Mesendoderm (in vitro differentiated cells): ENCODE measurements around the gene MIB2.

ENCODE experiments used
- DNase-seq: peaks from one replicate; pipeline ENCODE4 v3.0.0; 2013
- H2AK5ac ChIP-seq: 2 replicates; pipeline ENCODE4 v1.6.1; 2013; ENCODE audit warnings: low read length, inconsistent platforms
- H2BK120ac ChIP-seq: 2 replicates; pipeline ENCODE4 v1.6.1; 2013; ENCODE audit warnings: low read depth, mild to moderate bottlenecking, low read length, moderate library complexity, mixed read lengths
- H2BK15ac ChIP-seq: replicated peaks from 2 replicates; pipeline ENCODE4 v1.6.1; 2013; ENCODE audit warnings: low read depth, mild to moderate bottlenecking, moderate library complexity
- H2BK5ac ChIP-seq: 2 replicates; pipeline ENCODE4 v1.6.1; 2013; ENCODE audit warnings: low read length, inconsistent platforms
- H3K18ac ChIP-seq: 2 replicates; pipeline ENCODE4 v1.6.1; 2013; ENCODE audit warnings: mild to moderate bottlenecking, low read length, mixed read lengths
- H3K23ac ChIP-seq: one replicate; pipeline ENCODE4 v1.6.1; 2013; ENCODE audit warnings: low read length
- H3K27ac ChIP-seq: 2 replicates; pipeline ENCODE4 v1.5.1; 2013; ENCODE audit warnings: low read depth, mild to moderate bottlenecking, inconsistent platforms, low read length, moderate library complexity
- H3K27me3 ChIP-seq: 2 replicates; pipeline ENCODE4 v1.6.1; 2013; ENCODE audit warnings: low read length, control low read depth, mild to moderate bottlenecking, inconsistent platforms; ENCODE audit not compliant: insufficient read depth, poor library complexity
- H3K36me3 ChIP-seq: 2 replicates; pipeline ENCODE4 v1.6.1; 2013; ENCODE audit warnings: low read length, inconsistent platforms; ENCODE audit not compliant: control insufficient read depth, insufficient read depth
- H3K4ac ChIP-seq: one replicate; pipeline ENCODE4 v1.6.1; 2013; ENCODE audit warnings: low read depth, mild to moderate bottlenecking, low read length, moderate library complexity
- H3K4me1 ChIP-seq: 2 replicates; pipeline ENCODE4 v1.6.1; 2013; ENCODE audit warnings: low read depth, low read length, inconsistent platforms; ENCODE audit not compliant: control insufficient read depth
- H3K4me2 ChIP-seq: 2 replicates; pipeline ENCODE4 v1.6.1; 2013; ENCODE audit warnings: low read length
- H3K4me3 ChIP-seq: 2 replicates; pipeline ENCODE4 v1.5.1; 2013; ENCODE audit warnings: mild to moderate bottlenecking, low read length
- H3K56ac ChIP-seq: one replicate; pipeline ENCODE4 v1.6.1; 2013; ENCODE audit warnings: low read length
- H3K79me1 ChIP-seq: 2 replicates; pipeline ENCODE4 v1.6.1; 2013; ENCODE audit warnings: low read length, inconsistent platforms
- H3K79me2 ChIP-seq: 2 replicates; pipeline ENCODE4 v1.6.1; 2013; ENCODE audit warnings: mild to moderate bottlenecking, low read length; ENCODE audit not compliant: control insufficient read depth, insufficient read depth
- H3K9ac ChIP-seq: 2 replicates; pipeline ENCODE4 v1.6.1; 2013; ENCODE audit warnings: low read length, inconsistent platforms
- H4K5ac ChIP-seq: one replicate; pipeline ENCODE4 v1.6.1; 2013; ENCODE audit warnings: low read length
- H4K8ac ChIP-seq: one replicate; pipeline ENCODE4 v1.6.1; 2013; ENCODE audit warnings: low read depth, mild to moderate bottlenecking, control low read depth, low read length, moderate library complexity
- WGBS: extraction: QIAGEN DNeasy Blood & Tissue Kit; methylation state at CpG from one replicate; pipeline ENCODE4 v1.1.7; 2013; ENCODE audit warnings: low lambda C conversion rate, missing lambda C conversion rate; ENCODE audit not compliant: insufficient coverage; ENCODE audit errors: extremely low coverage; 5-methylcytosine and 5-hydroxymethylcytosine counted together

The MIB2 gene

DNA sequence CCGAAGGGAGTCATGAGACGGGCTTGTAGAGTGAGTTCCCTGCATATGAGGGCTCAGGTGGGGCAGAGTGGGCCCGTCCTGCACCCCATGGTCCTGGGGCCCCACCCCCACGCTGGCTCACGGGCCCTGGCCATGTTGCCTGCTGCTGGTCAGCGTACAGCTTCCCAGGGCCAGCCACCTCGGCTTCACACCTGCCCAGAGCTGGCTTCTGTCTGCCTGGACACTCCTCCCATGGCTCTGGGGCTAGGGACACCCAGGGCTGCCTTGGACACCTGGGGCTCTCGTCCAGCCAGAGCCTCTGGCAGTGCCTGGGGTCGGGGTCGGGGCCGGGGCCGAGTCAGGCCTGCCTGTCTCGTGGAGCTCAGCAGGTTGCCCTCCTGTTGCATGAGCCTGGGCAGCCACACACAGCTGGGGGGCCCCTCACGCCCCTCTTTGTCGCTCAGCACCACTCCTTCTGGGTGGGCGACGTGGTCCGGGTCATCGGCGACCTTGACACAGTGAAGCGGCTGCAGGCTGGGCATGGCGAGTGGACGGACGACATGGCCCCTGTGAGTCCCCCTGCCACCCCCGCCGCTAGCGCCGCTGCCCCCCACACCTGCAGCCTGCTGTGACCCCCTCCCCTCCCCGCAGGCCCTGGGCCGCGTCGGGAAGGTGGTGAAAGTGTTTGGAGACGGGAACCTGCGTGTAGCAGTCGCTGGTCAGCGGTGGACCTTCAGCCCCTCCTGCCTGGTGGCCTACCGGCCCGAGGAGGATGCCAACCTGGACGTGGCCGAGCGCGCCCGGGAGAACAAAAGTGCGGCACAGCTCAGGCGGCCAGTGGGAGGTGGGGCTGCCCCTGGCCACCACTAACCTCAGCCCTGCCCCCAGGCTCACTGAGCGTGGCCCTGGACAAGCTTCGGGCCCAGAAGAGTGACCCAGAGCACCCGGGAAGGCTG is 11.2 kb downstream of the MIB2 start:
- Histone ChIP-seq H3K36me3 (no peaks in the 10 kb centered on the region), H2BK120ac (no peak overlapping the region), H2BK5ac (no peak overlapping the region), H4K5ac (no peak overlapping the region), H3K4me3 (no peak overlapping the region), H3K27me3 (peaks cover 2% of the 10 kb centered on the region), H3K23ac (no peak overlapping the region), H3K79me1 (no peaks in the 10 kb centered on the region), H3K18ac (no peak overlapping the region), H2BK15ac (no peak overlapping the region), H2AK5ac (no peak overlapping the region), H3K56ac (no peak overlapping the region), H3K27ac (no peak overlapping the region), H3K4ac (no peak overlapping the region), H3K79me2 (no peaks in the 10 kb centered on the region), H3K4me2 (no peak overlapping the region), H3K4me1 (no peaks in the 10 kb centered on the region), H4K8ac (no peak overlapping the region), H3K9ac (no peak overlapping the region)
- WGBS: no CpG with 5 or more reads among the region's 48 CpGs
- DNase-seq: no peak

DNA sequence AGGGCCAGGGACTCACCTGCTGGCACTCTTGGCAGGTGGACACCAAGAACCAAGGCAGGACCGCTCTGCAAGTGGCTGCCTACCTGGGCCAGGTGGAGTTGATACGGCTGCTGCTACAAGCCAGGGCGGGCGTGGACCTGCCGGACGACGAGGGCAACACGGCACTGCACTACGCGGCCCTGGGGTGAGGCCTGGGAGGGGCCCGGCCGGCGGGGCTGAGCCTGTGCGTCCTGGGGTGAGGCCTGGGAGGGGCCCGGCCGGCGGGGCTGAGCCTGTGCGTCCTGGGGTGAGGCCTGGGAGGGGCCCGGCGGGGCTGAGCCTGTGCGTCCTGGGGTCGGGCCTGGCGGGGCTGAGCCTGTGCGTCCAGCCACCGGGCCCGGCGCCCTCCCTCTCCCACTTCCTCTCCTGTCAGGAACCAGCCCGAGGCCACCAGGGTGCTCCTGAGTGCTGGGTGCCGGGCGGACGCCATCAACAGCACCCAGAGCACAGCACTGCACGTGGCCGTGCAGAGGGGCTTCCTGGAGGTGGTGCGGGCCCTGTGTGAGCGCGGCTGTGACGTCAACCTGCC is 12.0 kb downstream of the MIB2 start:
- no CpG with 5 or more reads among the region's 37 CpGs for WGBS
- H3K56ac ChIP-seq: no peak overlapping the region
- no peaks in the 10 kb centered on the region for H3K4me1 ChIP-seq
- H4K5ac ChIP-seq: no peak overlapping the region
- no peaks in the 10 kb centered on the region for H3K36me3 ChIP-seq
- no peak overlapping the region for H3K18ac ChIP-seq
- no peak overlapping the region for H2AK5ac ChIP-seq
- H3K27ac ChIP-seq: no peak overlapping the region
- no peaks in the 10 kb centered on the region for H3K79me1 ChIP-seq
- no peak overlapping the region for H2BK120ac ChIP-seq
- H3K79me2 ChIP-seq: no peaks in the 10 kb centered on the region
- no peak overlapping the region for H2BK5ac ChIP-seq
- H2BK15ac ChIP-seq: no peak overlapping the region
- H4K8ac ChIP-seq: no peak overlapping the region
- no peak overlapping the region for H3K9ac ChIP-seq
- H3K4me3 ChIP-seq: no peak overlapping the region
- peaks cover 2% of the 10 kb centered on the region for H3K27me3 ChIP-seq
- no peak overlapping the region for H3K23ac ChIP-seq
- DNase-seq: no peak
- no peak overlapping the region for H3K4ac ChIP-seq
- H3K4me2 ChIP-seq: no peak overlapping the region

DNA sequence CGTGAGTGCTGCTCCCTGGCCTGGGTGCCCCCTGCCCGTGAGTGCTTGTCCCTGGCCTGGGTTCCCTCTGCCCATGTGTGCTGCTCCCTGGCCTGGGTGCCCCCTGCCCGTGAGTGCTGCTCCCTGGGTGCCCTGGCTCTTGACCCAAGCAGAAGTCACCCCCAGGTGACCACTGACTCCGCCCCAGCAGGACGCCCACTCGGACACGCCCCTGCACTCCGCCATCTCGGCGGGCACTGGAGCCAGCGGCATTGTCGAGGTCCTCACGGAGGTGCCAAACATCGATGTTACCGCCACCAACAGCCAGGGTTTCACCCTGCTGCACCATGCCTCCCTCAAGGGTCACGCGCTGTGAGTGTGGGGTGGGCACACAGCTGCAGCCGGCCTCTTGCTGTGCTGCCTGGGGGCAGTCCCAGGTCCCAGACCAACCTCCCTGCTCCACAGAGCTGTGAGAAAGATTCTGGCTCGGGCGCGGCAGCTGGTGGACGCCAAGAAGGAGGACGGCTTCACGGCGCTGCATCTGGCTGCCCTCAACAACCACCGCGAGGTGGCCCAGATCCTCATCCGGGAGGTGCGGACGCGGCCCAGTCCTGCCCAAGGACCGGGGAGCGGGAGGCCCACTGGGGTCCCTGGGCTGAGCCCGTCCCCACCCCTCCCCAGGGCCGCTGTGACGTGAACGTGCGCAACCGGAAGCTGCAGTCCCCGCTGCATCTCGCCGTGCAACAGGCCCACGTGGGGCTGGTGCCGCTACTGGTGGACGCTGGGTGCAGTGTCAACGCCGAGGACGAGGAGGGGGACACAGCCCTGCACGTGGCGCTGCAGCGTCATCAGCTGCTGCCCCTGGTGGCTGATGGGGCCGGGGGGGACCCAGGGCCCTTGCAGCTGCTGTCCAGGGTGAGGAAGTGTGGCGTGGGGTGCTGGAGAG is 12.8 kb downstream of the MIB2 start:
- Histone ChIP-seq H2AK5ac (no peak overlapping the region), H3K4me2 (no peak overlapping the region), H3K4me3 (no peak overlapping the region), H2BK120ac (no peak overlapping the region), H3K27ac (no peak overlapping the region), H3K23ac (no peak overlapping the region), H3K27me3 (peaks cover 2% of the 10 kb centered on the region), H3K18ac (no peak overlapping the region), H3K56ac (peak overlapping the region; percentile 87), H2BK5ac (no peak overlapping the region), H3K36me3 (no peaks in the 10 kb centered on the region), H3K9ac (no peak overlapping the region), H3K4ac (no peak overlapping the region), H2BK15ac (no peak overlapping the region), H4K5ac (no peak overlapping the region), H4K8ac (no peak overlapping the region), H3K79me1 (no peaks in the 10 kb centered on the region), H3K4me1 (no peaks in the 10 kb centered on the region), H3K79me2 (no peaks in the 10 kb centered on the region)
- no peak for DNase-seq
- WGBS: no CpG with 5 or more reads among the region's 53 CpGs

DNA sequence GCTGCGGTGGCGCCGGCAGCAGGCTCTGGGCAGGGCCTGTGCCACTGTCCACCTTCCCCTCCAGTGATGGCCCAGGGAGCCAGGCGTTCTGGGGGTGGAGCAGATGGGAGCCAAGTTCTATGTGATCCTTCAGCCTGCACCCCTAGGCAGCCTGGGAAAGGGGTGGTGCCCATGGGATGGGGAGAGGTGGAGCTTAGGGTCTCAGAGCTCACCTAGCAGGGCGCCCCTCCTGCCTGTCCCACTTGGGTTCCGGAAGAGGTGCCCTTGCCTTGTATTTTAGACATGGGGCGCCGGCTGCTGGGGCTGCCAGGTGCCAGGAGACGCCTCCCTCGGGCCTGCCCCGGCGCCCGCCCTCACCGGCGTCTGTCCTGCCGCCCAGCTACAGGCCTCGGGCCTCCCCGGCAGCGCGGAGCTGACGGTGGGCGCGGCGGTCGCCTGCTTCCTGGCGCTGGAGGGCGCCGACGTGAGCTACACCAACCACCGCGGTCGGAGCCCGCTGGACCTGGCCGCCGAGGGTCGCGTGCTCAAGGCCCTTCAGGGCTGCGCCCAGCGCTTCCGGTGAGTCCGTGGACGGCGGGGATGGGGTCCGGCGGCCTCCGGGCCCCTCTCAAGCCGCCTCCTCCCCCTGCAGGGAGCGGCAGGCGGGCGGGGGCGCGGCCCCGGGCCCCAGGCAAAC is 13.6 kb downstream of the MIB2 start:
- no CpG with 5 or more reads among the region's 53 CpGs for WGBS

GRCh38 chr1:1629430-1630190 is 14.3 kb downstream of the MIB2 start:
- Histone ChIP-seq H4K8ac (no peak overlapping the region), H4K5ac (no peak overlapping the region), H3K56ac (peak overlapping the region; percentile 87), H3K4ac (no peak overlapping the region), H3K79me1 (no peaks in the 10 kb centered on the region), H2BK120ac (no peak overlapping the region), H3K27ac (peak overlapping the region; percentile 33), H2BK5ac (no peak overlapping the region), H3K36me3 (no peaks in the 10 kb centered on the region), H3K79me2 (no peaks in the 10 kb centered on the region), H2AK5ac (no peak overlapping the region), H2BK15ac (no peak overlapping the region), H3K27me3 (peaks cover 2% of the 10 kb centered on the region), H3K4me3 (peak overlapping the region; percentile 43), H3K18ac (peak overlapping the region; percentile 42), H3K4me1 (no peaks in the 10 kb centered on the region), H3K23ac (no peak overlapping the region), H3K4me2 (peak overlapping the region; percentile 62), H3K9ac (peak overlapping the region; percentile 79)
- no CpG with 5 or more reads among the region's 48 CpGs for WGBS
- peak; percentile 83 for DNase-seq

More for the DNA sequence above, 13.6 kb downstream of the MIB2 start:
- H3K18ac ChIP-seq: peak overlapping the region; percentile 42
- H3K36me3 ChIP-seq: no peaks in the 10 kb centered on the region
- peak overlapping the region; percentile 43 for H3K4me3 ChIP-seq
- no peaks in the 10 kb centered on the region for H3K4me1 ChIP-seq
- no peak overlapping the region for H2AK5ac ChIP-seq
- peak overlapping the region; percentile 62 for H3K4me2 ChIP-seq
- no peak overlapping the region for H2BK5ac ChIP-seq
- H3K27me3 ChIP-seq: peaks cover 2% of the 10 kb centered on the region
- no peak overlapping the region for H3K23ac ChIP-seq
- no peak overlapping the region for H4K5ac ChIP-seq
- peak overlapping the region; percentile 87 for H3K56ac ChIP-seq
- H3K79me2 ChIP-seq: no peaks in the 10 kb centered on the region
- H3K4ac ChIP-seq: no peak overlapping the region
- DNase-seq: peak; percentile 65
- no peak overlapping the region for H4K8ac ChIP-seq
- no peak overlapping the region for H2BK15ac ChIP-seq
- no peak overlapping the region for H2BK120ac ChIP-seq
- peak overlapping the region; percentile 33 for H3K27ac ChIP-seq
- H3K79me1 ChIP-seq: no peaks in the 10 kb centered on the region
- H3K9ac ChIP-seq: peak overlapping the region; percentile 79
